GM12864 (cell line): Measurements from ENCODE around the gene PIN1.

ENCODE experiments used
- DNase-seq: peaks from one replicate; pipeline ENCODE4 v3.0.0-alpha.2; 2011; ENCODE audit warnings: low read depth
- H3K4me3 ChIP-seq: 2 replicates; pipeline ENCODE4 v1.5.1; 2011; ENCODE audit warnings: mild to moderate bottlenecking, low read depth, low read length, control low read depth
- CTCF ChIP-seq: IDR thresholded peaks from 2 replicates; pipeline ENCODE4 v1.5.1; 2011; ENCODE audit warnings: low read depth, mild to moderate bottlenecking, moderate library complexity, low read length, control low read depth, inconsistent platforms; ENCODE audit errors: missing control alignments

The PIN1 gene

GRCh38 chr19:9791552-9792205 is 43.4 kb upstream of the PIN1 start:
- TF ChIP-seq CTCF: no peak
- H3K4me3 ChIP-seq: peak overlapping the region; percentile 52
- peak; percentile 76 for DNase-seq

DNA sequence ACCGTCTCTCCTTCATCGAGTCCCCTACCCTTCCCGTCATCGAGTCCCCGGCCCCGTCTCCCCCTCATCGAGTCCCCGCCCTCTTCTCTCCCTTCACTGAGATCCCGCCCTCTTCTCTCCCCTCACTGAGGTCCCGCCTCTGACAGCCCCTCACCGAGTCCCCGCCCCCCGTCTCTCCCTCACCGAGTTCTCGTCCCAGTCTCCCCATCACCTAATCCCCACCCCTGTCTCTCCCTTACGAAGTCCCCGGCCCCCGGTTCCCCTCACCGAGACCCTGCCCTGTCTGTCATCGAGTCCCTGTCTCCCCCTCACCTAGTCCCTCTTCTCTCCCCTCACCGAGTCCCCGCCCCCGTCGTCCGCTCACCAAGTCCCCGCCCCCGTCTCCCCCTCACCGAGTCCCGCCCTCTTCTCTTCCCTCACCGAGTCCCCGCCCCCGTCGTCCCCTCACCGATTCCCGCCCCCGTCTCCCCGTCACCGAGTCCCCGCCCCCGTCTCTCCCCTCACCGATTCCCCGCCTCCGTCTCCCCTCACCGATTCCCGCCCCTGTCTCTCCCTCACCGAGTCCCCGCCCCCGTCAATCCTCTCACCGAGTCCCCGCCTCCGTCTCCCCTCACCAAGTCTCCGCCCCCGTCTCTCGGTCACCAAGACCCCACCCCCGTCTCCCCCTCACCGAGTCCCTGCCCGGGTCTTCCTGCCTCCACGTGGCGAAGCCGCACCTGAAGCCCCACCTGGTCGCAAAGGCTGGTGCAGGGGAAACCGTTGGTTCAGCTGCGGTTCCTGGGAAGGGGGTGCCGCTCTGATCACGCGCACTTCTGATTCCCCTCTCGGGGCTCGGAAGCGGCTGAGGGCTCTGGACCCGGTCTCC is 42.7 kb upstream of the PIN1 start:
- peak; percentile 78 for DNase-seq
- peak overlapping the region; percentile 74 for H3K4me3 ChIP-seq
- no peak for TF ChIP-seq CTCF

DNA sequence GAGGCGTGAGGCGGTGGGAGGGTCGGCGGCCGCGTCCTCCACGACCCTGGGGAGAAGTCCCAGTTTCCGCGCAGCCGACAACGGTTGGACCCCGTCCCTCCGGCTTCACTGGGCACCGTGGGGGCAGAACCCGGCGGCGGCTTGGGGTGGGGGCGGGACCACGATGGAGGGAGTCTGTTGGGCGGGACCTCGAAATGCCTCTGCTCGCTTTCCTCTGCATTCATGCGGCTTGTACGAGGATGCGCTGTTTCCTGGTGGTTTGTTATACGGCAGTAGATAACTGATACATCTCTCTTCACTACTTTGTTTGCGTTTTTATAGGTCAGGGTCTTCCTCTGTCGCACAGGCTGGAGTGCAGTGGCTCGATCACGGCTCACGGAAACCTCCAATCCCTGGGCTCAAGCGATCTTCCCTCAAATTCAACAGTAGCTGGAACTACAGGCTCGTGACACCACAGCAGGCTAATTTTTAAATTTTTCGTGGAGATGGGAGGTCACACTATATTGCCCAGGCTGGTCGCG is 42.0 kb upstream of the PIN1 start:
- peak overlapping the region; percentile 74 for H3K4me3 ChIP-seq
- TF ChIP-seq CTCF: no peak
- no peak for DNase-seq

- TF ChIP-seq CTCF: peak; percentile 92
- no peak overlapping the region for H3K4me3 ChIP-seq
- peak; percentile 85 for DNase-seq
Measured at GRCh38 chr19:9796113-9796773, 38.9 kb upstream of the PIN1 start.

DNA sequence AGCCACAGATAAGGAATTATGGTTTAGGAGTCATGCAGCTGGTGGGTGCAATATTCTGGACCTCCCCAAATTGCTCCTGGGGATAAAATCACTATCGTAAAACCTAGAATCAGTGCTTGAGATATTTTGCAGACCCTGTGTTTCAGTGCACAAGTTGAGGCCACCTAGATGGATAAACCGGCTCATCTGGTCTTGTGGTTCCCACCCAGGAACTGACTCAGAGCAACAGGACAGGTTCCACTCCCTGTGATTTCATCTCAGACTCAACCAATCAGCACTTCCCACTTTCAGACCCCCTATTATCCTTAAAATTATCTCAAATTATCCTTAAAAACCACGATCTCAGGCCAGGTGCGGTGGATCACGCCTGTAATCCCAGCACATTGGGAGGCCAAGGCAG is 37.2 kb upstream of the PIN1 start:
- no peak for DNase-seq
- H3K4me3 ChIP-seq: no peak overlapping the region
- no peak for TF ChIP-seq CTCF

- no peak for TF ChIP-seq CTCF
- H3K4me3 ChIP-seq: no peak overlapping the region
- no peak for DNase-seq
Measured at GRCh38 chr19:9799162-9799561, 36.0 kb upstream of the PIN1 start.
